ENCODE results near the gene KCNMB2.

Gene KCNMB2

DNA sequence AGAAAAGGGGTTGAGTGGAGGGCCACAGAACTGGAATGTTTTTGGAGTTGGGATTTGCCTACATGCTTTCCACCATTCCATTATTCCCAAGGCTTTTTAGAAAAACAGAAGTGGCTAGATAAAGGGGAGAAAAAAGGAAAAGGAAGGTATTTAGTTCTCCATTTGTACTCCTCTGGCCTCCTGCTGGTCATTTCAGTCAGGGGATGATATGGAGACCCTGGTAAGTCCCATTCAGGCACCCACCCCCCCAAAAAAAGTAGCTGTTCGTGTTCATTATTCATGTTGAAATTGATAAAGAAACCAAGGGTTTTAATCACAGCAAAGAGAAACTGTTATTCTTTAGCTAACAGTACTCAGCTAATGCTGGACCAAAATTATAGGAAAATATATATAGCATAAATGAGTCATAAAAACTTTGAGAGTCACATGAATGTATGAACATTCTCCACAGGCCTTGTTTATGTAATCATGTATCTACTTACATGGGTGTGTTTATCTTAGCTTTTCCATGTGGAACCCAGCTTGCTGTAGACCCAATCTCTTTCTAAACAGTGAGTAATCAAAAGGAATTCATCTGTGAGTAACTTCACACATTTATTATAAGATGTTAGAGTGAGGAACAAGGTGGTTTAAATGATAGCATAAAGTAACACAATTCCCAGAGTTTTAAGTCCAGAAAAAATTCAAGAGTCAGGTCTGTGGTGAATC lies 167.2 kb downstream of the KCNMB2 start:
- no peaks in the 10 kb centered on the region for H3K27me3 ChIP-seq (ENCODE audit: insufficient read depth, low read length, poor library complexity)
- H3K36me3 ChIP-seq (ENCODE audit: insufficient read depth, low read length) = no peaks in the 10 kb centered on the region
- H2AFZ ChIP-seq (ENCODE audit: low read depth, low read length) = no peak overlapping the region
- no peak overlapping the region for H3K27ac ChIP-seq (ENCODE audit: low read length)
- H3K4me1 ChIP-seq (ENCODE audit: insufficient read depth, low read length) = no peaks in the 10 kb centered on the region
- H3K79me2 ChIP-seq (ENCODE audit: insufficient read depth, low read length) = no peaks in the 10 kb centered on the region
- DNase-seq = no peak
- no peaks in the 10 kb centered on the region for H4K20me1 ChIP-seq (ENCODE audit: insufficient read depth, low read length)
- no peak overlapping the region for H3K9ac ChIP-seq (ENCODE audit: low read depth, low read length)
- no peaks in the 10 kb centered on the region for H3K9me3 ChIP-seq (ENCODE audit: insufficient read depth, low read length, severe bottlenecking)
- no peak overlapping the region for H3K4me3 ChIP-seq (ENCODE audit: low read depth in 1 of 2, low read length in 2 of 2)
- no peak overlapping the region for H3K4me2 ChIP-seq (ENCODE audit: insufficient read depth, low read length)
- TF ChIP-seq, protein P1, sequence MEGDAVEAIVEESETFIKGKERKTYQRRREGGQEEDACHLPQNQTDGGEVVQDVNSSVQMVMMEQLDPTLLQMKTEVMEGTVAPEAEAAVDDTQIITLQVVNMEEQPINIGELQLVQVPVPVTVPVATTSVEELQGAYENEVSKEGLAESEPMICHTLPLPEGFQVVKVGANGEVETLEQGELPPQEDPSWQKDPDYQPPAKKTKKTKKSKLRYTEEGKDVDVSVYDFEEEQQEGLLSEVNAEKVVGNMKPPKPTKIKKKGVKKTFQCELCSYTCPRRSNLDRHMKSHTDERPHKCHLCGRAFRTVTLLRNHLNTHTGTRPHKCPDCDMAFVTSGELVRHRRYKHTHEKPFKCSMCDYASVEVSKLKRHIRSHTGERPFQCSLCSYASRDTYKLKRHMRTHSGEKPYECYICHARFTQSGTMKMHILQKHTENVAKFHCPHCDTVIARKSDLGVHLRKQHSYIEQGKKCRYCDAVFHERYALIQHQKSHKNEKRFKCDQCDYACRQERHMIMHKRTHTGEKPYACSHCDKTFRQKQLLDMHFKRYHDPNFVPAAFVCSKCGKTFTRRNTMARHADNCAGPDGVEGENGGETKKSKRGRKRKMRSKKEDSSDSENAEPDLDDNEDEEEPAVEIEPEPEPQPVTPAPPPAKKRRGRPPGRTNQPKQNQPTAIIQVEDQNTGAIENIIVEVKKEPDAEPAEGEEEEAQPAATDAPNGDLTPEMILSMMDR (IDR thresholded peaks at IDR 0.05; ENCODE audit: borderline replicate concordance, extremely low read depth, low read length, poor library complexity, severe bottlenecking) = no peak
- no peak for TF ChIP-seq EZH2 (IDR thresholded peaks at IDR 0.05; ENCODE audit: borderline replicate concordance, low read depth, low read length, severe bottlenecking)
- ATAC-seq (ENCODE audit: insufficient read depth, low read depth) = no peak

DNA sequence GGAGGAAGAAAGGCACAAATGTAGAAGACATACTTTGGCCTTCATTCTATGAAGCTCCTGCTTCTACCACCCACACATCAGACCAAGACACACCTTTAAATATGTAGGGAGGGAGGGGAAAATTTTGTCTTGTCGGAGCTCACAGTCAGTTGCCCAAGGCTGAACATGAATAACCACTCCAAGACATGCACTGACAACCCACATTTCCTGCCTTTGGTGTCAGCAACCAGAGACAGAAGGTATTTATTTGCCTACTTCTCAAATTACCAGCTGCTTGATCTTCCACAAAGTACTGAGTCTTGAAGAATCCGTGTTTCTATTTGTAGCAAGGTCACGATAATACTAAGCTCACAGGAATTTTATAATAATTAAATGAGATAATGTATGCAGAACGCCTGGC lies 169.7 kb downstream of the KCNMB2 start:
- Histone ChIP-seq H3K9me3 (ENCODE audit: insufficient read depth, low read length, severe bottlenecking) (no peaks in the 10 kb centered on the region), H3K9ac (ENCODE audit: low read depth, low read length) (no peak overlapping the region), H3K79me2 (ENCODE audit: insufficient read depth, low read length) (no peaks in the 10 kb centered on the region), H3K4me3 (ENCODE audit: low read depth in 1 of 2, low read length in 2 of 2) (no peak overlapping the region), H3K27me3 (ENCODE audit: insufficient read depth, low read length, poor library complexity) (no peaks in the 10 kb centered on the region), H3K4me1 (ENCODE audit: insufficient read depth, low read length) (no peaks in the 10 kb centered on the region), H3K36me3 (ENCODE audit: insufficient read depth, low read length) (no peaks in the 10 kb centered on the region), H2AFZ (ENCODE audit: low read depth, low read length) (no peak overlapping the region), H3K27ac (ENCODE audit: low read length) (no peak overlapping the region), H3K4me2 (ENCODE audit: insufficient read depth, low read length) (no peak overlapping the region), H4K20me1 (ENCODE audit: insufficient read depth, low read length) (no peaks in the 10 kb centered on the region)
- DNase-seq = no peak
- TF ChIP-seq EZH2 (IDR thresholded peaks at IDR 0.05; ENCODE audit: borderline replicate concordance, low read depth, low read length, severe bottlenecking) = no peak
- TF ChIP-seq, protein P1 (IDR thresholded peaks at IDR 0.05; ENCODE audit: borderline replicate concordance, extremely low read depth, low read length, poor library complexity, severe bottlenecking) = no peak
- no peak for ATAC-seq (ENCODE audit: insufficient read depth, low read depth)

DNA sequence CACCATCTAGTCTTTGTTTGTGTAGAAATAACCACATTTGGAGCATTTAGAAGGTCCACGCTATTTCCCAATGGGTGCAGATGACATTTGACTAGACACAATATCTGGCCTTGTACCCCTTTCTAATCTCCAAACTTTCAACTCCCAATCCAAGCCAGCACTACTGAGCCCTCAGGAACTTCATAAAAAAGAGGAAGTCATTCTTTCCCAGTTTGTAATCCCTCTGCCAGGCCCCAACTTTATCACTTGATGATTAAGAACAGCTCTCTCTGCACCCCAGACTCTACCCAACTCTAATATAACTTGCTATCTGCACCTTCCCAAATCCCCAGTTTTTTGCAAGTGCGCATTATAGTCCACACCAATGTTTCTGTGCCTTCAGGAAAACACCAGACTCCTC lies 170.2 kb downstream of the KCNMB2 start:
- Histone ChIP-seq H3K4me2 (ENCODE audit: insufficient read depth, low read length) (no peak overlapping the region), H3K27me3 (ENCODE audit: insufficient read depth, low read length, poor library complexity) (no peaks in the 10 kb centered on the region), H3K4me3 (ENCODE audit: low read depth in 1 of 2, low read length in 2 of 2) (no peak overlapping the region), H2AFZ (ENCODE audit: low read depth, low read length) (no peak overlapping the region), H3K27ac (ENCODE audit: low read length) (no peak overlapping the region), H4K20me1 (ENCODE audit: insufficient read depth, low read length) (no peaks in the 10 kb centered on the region), H3K79me2 (ENCODE audit: insufficient read depth, low read length) (no peaks in the 10 kb centered on the region), H3K9me3 (ENCODE audit: insufficient read depth, low read length, severe bottlenecking) (no peaks in the 10 kb centered on the region), H3K36me3 (ENCODE audit: insufficient read depth, low read length) (no peaks in the 10 kb centered on the region), H3K4me1 (ENCODE audit: insufficient read depth, low read length) (no peaks in the 10 kb centered on the region), H3K9ac (ENCODE audit: low read depth, low read length) (no peak overlapping the region)
- no peak for DNase-seq
- ATAC-seq (ENCODE audit: insufficient read depth, low read depth) = no peak
- TF ChIP-seq, protein P1 (IDR thresholded peaks at IDR 0.05; ENCODE audit: borderline replicate concordance, extremely low read depth, low read length, poor library complexity, severe bottlenecking) = no peak

Measured in DND-41 (cell line).